ENCODE measurements around the gene PLEKHH2. TPM values are rescaled to one million over a fixed set of nuclear protein-coding genes. Genes with fewer than 3 reads are reported as not detected.

The PLEKHH2 gene
- total RNA-seq, 1 donor from 2014 or later = 4.2 TPM

DNA sequence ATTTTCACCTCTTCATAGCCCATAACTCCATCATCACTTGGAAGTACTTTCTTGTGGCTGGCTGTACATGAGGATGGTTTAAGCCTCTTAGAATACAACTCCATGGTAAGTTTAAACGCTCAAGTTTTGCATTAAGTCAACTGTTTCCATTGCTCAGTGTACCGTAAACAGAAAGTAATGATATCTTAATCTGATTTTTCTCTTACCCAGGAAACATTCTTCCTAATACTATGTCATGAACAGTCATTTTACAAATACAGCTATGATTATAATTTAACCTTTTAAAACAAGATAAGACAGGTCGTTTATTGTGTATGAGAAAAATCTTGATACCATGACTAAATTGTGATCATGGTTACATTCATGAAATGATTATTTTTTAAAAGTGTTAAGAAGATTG, 125.2 kb downstream of the PLEKHH2 start:
- no peak overlapping the region for H3K4me3 ChIP-seq (ENCODE audit: low read depth, low read length)
- TF ChIP-seq, protein P1, sequence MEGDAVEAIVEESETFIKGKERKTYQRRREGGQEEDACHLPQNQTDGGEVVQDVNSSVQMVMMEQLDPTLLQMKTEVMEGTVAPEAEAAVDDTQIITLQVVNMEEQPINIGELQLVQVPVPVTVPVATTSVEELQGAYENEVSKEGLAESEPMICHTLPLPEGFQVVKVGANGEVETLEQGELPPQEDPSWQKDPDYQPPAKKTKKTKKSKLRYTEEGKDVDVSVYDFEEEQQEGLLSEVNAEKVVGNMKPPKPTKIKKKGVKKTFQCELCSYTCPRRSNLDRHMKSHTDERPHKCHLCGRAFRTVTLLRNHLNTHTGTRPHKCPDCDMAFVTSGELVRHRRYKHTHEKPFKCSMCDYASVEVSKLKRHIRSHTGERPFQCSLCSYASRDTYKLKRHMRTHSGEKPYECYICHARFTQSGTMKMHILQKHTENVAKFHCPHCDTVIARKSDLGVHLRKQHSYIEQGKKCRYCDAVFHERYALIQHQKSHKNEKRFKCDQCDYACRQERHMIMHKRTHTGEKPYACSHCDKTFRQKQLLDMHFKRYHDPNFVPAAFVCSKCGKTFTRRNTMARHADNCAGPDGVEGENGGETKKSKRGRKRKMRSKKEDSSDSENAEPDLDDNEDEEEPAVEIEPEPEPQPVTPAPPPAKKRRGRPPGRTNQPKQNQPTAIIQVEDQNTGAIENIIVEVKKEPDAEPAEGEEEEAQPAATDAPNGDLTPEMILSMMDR (conservative IDR thresholded peaks at IDR 0.05; ENCODE audit: low read depth, low read length) = no peak
- DNase-seq (ENCODE audit: low read depth) = no peak

DNA sequence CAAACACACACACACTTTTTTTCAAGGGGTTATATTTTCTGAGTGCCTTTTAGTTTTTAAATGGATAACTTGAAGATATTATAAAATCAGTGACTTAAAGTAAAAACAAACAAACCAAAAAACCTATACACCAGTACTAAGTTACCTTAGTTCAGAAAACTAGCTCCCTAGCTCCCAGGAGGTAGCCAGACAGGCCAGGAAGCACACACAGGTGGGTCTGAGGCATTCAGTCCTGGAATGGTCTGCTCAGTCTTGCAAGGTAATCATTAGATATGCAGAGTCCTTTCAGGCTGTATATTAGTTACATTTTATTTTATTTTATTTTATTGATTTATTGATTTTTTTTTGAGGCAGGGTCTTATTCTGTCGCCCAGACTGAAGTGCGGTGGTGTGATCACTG, 126.0 kb downstream of the PLEKHH2 start:
- TF ChIP-seq, protein P1 (conservative IDR thresholded peaks at IDR 0.05; ENCODE audit: low read depth, low read length) = no peak
- H3K4me3 ChIP-seq (ENCODE audit: low read depth, low read length) = no peak overlapping the region
- no peak for DNase-seq (ENCODE audit: low read depth)

DNA sequence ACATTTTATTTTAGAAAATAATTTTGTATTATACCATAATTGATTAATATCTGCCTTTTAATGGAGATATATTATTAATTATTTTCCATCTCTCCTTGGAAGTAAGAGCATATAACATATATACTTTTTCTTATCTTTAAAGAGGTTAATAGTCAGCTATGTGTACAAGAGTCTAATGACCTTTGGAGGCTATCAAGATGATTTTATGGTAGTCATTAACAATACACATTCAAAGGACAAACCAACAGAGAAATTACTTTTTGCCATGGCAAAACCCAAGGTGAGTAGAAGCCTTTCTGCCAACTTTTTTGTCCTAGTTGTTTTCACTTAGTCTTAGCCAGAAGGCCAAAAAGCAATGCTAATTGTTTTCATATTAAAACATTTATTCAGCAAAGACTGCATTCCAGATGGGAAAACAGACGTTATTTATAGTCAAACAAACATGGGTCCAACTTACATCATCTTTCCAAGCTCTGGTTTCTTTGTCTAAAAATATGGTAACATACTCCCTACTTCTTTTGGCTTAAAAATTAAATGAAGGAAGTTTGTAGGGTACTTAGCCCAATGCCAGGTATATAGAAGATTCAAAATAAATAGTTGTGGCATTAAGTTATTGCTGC, 127.1 kb downstream of the PLEKHH2 start:
- no peak overlapping the region for H3K4me3 ChIP-seq (ENCODE audit: low read depth, low read length)
- TF ChIP-seq, protein P1 (conservative IDR thresholded peaks at IDR 0.05; ENCODE audit: low read depth, low read length) = no peak
- DNase-seq (ENCODE audit: low read depth) = no peak

DNA sequence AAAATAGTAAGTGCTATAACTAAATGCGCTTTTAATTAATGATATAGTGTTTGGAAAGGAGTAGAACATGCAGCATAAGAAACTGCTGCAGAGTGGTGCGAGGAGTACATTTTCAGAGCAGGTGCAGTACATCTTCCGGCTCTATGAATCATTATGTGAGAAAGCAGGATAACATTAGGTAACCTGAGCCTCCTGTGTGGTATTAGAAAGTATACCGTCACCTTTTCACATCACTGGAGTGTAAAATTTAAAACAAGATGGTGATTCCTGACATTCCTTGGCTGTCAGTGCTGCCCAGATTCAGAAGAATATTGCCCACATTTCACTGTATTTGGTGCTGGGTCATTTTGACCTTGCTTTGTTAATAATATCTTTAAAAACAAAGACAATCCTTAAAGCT, 128.9 kb downstream of the PLEKHH2 start:
- peak; percentile 83 for DNase-seq (ENCODE audit: low read depth)
- no peak overlapping the region for H3K4me3 ChIP-seq (ENCODE audit: low read depth, low read length)
- TF ChIP-seq, protein P1 (conservative IDR thresholded peaks at IDR 0.05; ENCODE audit: low read depth, low read length) = no peak

DNA sequence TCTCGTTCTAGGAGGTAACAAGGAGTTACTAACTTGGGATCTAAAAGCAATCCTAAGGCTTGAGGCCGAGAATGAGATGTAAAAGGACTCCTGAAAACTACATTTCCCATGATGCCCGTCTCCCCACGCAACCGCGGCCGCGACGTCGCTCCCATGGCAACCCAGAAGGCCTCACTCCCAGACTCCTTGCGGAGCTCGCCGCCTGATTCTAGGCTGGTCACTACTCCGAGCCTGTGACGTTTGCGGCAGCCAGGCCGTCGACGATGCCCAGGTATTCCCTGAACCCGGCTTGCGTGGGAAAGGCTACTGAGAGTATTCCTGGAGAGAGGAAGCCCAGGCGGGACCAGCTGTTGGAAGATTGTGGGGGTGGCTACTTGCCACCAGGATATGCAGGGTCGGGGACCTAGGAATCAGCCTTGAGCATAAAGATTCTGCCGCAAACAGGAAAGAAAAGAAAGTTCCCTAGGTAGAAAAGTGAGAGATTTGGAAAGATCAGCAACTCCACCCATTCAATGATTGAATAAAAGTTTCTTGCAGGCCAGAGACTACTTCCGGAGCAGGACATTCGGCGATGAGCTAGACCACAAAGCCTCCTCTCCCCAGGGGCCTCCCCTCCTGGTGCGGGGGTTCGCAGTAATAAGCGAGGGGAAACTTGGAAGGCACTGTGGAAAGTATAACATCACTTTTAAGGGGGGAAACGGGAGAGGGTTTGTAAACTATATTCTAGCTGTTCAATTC, 137.0 kb downstream of the PLEKHH2 start, which contains the start of gene DYNC2LI1:
Gene DYNC2LI1 (plus strand): TSS at position 164 of the 738 bp plus-strand sequence. CDS start 100 bp downstream, at position 264.
- TF ChIP-seq, protein P1 (conservative IDR thresholded peaks at IDR 0.05; ENCODE audit: low read depth, low read length) = no peak

DNA sequence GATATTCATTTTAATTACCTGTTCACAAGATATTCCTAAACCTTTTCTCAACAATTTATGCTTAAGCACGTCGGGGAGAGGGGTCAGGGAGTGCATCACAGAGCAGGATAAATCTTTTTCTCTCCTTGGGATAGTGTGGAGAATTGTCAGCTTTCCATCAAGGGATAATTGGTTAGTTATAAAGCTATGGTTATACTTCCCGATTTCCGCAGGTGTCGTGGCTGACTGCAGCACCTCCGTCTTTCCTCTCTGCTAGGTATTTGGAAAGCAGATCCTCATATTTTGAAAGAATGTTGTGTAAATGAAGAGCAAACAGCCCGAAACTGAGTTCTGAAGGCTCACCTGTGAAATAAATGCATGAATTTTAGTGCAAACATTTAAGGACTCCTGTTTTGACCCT, 137.6 kb downstream of the PLEKHH2 start:
- TF ChIP-seq, protein P1 (conservative IDR thresholded peaks at IDR 0.05; ENCODE audit: low read depth, low read length) = no peak
- no peak for DNase-seq (ENCODE audit: low read depth)
- H3K4me3 ChIP-seq (ENCODE audit: low read depth, low read length) = peak overlapping the region; percentile 77

More for the DNA sequence above, 137.0 kb downstream of the PLEKHH2 start, which contains the start of gene DYNC2LI1:
- H3K4me3 ChIP-seq (ENCODE audit: low read depth, low read length) = peak within 1 kb of the TSS; percentile 77
- DNase-seq (ENCODE audit: low read depth) = no peak

Data from epithelial cell of proximal tubule (primary cell).